ENCODE data around the gene TRAPPC6A.

The TRAPPC6A gene

DNA sequence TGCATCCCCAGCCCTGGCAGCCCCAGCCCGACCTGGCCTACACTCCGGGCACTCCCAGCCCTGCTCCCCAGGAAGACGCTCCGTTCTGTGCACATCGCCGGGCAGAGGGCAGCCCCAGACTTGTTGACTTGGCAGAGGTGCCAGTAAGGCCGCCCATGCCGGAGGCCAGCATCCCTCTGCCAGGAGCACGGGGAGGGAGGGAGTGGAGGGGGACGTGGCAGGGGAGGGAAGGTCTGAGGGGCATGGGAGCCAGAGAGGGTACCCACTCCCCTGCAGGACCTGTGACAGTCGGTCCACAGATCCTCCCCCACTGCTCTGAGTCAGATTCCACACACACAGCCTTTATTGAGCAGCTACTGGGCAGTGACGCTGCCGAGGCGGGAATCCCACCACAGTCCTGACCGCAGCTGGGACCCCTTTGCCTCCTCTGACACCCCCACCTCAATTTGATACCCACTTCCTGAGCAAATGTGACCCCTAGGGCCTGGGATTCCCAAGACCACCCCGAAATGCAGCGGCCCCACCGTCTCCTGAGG is 15.4 kb downstream of the TRAPPC6A start:
- no peak for DNase-seq

GRCh38 chr19:45161738-45162607 is 16.1 kb downstream of the TRAPPC6A start:
- no peak for DNase-seq

GRCh38 chr19:45160870-45161737 is 16.9 kb downstream of the TRAPPC6A start, which contains the start of gene NKPD1:
Gene NKPD1 (minus strand): TSS chr19:45160982. CDS start chr19:45160150, 832 bp downstream.
- no peak for DNase-seq

DNA sequence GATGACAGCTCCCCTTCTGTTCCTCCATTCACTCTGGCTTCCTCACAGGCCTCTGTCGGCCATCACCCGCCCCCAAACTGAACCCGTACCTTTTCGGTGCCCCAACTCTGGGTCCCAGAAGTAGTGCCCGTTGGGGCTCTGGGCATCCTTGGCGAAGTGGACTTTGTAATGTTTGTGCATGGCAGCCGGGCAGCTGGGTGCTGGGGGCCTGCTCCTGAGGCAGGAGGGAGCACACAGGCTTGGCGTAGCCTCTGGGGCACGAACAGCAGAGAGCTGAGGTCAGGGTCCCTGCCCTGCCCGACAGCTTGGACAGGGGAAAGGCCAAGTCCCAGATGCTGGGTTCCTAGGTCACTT is 18.1 kb downstream of the TRAPPC6A start:
- DNase-seq, result no peak

GRCh38 chr19:45159210-45159970 is 18.6 kb downstream of the TRAPPC6A start:
- no peak for DNase-seq

DNA sequence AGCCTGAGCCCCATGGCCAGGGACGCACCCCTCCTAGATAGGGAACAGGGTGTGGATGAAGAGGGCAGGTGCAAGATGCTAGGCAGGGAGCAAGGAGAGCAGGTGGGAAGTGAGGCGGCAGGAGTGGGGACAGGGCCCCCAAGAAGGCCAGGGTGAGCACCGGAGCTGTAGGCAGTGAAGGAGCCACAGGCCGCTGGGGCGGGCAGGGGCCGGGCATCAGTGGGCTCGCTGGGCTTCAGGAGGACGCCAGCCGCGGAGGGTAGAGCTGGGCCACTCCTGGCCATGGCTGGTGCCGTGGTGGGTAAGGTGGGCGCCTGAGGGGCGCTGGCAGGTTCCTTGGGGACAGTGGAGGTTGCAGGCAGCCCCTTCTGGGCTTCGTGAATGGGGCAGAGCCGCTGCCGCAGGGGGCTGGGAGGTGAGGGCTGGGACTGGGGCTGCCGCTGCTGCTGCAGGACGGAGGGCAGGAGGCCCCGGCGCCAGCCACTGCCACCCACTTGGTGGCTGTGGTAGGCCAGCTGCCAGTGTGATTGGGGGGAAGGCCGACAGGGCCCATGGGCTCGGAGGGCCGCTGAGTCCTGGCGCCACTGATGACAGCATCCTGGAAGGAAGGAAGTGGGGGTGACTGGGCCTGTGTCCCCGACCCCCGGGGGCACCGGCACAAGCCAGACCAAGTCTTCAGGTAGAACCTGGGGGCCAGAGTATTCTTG is 19.4 kb downstream of the TRAPPC6A start:
- DNase-seq, result no peak

DNA sequence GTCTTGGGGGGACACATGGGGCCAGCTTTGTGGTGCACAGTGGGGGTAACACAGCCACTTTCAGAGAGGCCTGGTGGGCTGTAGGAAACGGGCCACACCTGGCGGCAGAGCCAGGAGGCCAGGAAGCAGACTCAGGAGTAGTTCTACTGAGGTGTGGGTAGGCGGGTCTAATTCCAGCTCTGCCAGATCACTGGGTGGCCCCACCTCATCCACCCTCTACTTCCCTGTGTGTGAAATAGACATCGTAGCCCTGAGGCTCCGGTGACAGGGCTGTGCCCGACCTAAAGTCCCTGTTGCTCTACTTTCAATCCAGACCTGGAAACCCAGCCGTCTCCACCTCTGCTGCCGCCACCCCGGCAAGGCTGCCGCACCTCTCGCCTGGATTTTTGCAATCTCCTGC is 21.3 kb downstream of the TRAPPC6A start:
- no peak for DNase-seq

DNA sequence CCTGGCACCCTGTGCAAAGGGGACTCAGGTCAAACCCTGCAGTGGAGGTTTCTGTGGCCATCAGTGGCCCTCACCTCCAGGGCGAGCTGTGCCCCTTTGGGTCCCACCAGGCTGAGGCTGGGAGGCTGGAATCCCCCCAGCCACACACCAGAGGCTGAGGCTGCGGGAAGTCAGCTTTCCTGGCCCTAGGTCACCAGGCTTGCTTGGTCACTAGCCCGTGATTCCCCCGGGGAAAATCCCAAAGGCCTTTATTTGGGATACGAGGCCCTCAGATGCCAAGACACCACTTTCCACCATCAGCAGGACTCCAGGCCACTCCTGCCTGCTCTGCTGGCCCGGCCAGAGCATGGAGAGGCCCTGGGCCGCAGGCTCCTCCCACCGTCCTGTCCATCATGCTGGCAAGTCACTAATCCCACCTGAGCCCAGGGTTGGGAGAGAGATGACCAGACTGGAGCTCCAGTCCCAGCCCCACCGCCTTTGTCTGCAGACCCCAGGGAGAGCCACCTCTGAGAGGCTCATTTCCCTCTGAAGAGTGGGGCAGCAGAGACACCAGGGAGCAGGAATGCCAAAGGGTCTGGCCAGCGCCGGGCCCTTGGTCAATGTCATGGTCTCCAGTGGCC is 21.9 kb downstream of the TRAPPC6A start:
- no peak for DNase-seq

- peak; percentile 66 to 90 (median 78) for DNase-seq
These were observed 23.8 kb downstream of the TRAPPC6A start for GRCh38 chr19:45154064-45154827.

DNA sequence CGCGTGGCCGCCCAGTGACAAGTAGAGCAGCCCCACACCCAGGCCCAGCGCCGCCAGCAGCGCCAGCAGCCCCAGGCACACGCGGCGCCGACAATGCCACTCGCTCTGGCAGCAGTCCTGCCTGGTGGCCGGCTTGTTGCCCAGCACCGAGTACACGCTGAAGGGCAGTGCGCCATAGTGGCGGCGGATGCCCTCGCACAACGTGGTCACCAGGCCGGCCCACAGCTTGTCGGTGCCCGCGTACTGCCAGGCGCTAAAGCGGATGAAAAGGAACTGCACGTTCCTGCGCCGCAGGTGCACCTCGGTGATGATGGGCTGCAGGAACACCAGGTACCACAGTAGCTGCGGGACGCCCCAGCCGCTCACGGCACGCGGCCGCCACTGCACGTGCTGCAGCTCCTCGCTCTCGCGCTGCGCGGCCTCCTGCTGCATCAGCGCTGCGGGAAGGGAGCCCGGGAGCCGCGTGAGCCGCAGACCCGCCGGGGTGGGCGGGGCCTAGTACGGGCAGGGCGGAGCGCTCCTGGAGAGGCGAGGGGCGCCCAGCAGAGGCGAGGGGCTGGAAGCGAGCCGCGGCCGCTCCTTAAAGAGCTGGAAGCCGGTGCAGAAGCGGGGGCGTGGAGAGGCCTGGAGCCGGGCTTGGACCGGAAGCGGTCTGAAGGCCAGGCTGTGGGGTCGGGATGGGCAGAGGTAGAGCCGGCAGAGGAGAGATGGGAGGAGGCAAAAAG is 24.5 kb downstream of the TRAPPC6A start:
- peak in 1 of 4 experiments; percentile 50 for DNase-seq

GRCh38 chr19:45152504-45153338 is 25.3 kb downstream of the TRAPPC6A start:
- peak; percentile 48 to 71 (median 53) for DNase-seq

DNA sequence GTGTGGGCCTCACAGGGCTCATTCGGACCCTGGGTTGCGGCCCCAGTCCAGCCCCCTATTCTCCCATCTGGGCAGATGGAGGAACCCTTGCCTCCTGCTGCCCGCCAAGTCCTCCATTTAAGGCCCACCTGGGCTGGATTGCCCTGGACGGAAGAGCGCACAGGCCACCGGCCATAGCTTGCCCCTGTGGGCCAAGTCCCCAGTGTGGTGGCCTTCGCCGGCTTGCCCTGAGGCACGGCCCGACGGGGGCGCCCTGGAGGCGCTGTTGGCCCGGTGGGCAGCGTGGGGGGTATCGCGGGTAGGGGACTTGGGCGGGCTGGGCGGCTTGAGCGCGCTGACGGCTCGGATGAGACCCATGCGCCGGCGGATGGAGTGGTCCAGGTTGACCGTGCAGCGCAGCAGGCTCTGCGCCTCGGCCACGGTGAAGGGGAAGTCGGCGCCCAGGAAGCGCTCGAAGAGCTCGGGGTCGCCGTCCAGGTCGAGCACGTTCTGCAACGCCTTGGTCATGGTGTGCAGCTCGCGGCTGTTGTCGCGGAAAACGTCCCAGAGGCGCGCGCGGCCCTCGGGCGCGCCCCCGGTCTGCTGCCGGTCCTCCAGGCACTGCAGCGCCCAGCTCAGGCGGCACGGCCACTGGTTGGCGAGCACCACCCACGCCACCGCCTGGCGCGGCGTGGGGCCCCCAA is 26.1 kb downstream of the TRAPPC6A start:
- DNase-seq, result no peak

- DNase-seq, result no peak
These were observed 26.7 kb downstream of the TRAPPC6A start for GRCh38 chr19:45151320-45151719.

DNA sequence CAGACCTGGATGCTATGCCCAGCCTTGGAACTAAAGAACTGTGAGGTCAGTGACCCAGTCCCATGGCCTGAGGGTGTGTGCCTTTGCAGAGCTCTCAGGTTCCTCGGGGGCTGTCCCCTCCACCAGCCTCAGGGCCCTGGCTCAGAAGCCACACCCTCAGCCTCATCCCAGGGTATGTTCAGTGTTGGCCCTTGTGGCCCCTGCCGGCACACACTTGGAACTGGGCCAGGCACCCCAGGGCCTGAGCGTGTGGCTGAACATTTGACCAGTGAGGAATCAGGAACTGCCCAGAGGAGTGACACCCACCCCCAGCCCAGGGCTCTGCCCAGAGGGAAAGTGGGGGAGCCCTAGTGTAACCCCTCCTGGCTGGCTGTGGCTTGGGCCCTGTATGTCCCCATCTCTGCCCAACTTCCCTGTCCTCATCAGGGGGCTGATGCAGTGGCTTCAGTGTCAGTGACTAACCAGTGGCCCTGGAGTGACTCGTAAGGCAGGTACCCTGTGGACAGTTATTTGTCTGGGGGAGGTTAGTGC is 27.2 kb downstream of the TRAPPC6A start:
- DNase-seq, result peak; percentile 36 to 65 (median 51)

- DNase-seq, result no peak
These were observed 27.9 kb downstream of the TRAPPC6A start for GRCh38 chr19:45150180-45150579.

DNA sequence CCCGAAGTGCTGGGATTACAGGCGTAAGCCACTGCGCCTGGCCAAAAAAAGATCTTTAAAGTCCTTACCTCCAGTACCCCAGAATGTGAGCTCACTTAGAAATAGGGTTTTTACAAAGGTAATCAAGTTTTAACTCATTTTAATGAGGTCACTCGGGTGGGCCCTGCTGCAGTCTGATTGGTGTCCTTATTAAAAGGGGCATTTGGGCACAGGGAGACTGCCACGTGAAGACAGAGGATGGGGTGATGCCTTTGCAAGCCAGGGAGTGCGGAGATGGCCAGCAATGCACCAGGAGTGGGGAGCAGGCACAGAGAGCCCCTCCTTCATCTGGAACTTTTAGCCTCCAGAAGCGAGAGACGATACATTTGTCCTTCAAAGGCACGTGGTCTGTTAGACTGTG is 28.9 kb downstream of the TRAPPC6A start:
- DNase-seq, result no peak

DNA sequence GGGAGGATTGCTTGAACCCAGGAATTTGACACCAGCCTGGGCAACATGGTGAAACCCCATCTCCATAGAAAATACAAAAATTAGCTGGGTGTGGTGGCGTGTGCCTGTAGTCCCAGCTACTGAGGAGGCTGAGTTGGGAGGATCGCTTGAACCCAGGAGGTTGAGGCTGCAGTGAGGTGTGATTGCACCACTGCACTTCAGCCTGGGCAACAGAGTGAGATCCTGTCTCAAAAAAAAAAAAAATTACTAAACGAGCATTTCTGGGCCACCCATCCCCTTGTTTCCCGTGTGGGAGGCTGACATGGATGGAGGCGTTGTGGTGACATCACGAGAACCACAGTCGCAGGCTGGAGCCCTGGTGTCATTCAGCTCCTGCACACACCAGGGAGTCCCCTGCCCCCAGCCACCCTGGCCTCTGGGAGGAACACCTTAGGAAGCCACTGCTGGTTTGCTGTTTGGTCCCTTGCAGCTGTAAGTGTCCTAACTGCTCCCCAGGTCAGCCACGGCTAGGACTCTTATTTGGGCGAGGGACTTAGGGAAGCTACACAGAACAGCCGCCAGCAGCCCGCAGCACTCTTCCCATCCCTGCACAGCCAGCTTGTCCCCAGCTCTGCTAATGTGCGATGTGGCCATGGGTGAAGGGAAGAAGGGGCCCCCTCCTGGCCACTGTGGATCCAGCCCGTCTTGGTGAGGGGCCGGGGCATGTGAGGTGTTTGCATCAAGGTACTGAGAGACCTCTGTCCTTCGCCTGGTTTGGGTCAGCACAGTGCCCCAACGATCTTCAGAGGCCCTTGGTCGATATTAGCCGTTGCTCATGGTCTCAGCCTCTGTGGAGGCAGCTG is 30.0 kb downstream of the TRAPPC6A start:
- DNase-seq, result peak in 1 of 4 experiments; percentile 28
